HL-60/S4 treated with phorbol 12-myristate 13-acetate at 8.2 ng/mL for 4 days and 3 days (cell line): Measurements from ENCODE around the gene KANSL1.

Source experiments
- in situ Hi-C: fragments of 300-500 bp; cut with MboI; formaldehyde crosslinking; loops from 2 replicates; pipeline ENCODE4 v1.15.0; 2022; ENCODE audit warnings: low sequenced_read_pairs

KANSL1 gene

DNA sequence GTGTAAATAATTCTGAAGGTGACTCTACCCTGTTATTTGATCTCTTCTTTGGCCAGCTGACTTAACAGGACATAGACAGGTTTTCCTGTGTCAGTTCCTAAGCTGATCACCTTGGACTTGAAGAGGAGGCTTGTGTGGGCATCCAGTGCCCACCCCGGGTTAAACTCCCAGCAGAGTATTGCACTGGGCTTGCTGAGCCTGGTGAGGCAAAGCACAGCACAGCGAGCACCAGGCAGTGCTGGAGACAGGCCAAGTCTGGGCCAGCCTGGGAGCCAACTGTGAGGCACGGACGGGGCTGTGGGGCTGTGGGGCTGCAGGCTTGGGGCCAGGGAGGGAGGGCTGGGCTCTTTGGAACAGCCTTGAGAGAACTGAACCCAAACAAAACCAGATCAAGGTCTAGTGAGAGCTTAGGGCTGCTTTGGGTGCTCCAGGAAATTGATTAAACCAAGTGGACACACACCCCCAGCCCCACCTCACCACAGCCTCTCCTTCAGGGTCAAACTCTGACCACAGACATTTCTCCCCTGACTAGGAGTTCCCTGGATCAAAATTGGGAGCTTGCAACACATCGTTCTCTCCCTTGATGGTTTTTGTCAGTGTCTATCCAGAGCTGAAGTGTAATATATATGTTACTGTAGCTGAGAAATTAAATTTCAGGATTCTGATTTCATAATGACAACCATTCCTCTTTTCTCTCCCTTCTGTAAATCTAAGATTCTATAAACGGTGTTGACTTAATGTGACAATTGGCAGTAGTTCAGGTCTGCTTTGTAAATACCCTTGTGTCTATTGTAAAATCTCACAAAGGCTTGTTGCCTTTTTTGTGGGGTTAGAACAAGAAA lies 189.1 kb downstream of the KANSL1 start:
- in situ Hi-C loops, result no loop called here

DNA sequence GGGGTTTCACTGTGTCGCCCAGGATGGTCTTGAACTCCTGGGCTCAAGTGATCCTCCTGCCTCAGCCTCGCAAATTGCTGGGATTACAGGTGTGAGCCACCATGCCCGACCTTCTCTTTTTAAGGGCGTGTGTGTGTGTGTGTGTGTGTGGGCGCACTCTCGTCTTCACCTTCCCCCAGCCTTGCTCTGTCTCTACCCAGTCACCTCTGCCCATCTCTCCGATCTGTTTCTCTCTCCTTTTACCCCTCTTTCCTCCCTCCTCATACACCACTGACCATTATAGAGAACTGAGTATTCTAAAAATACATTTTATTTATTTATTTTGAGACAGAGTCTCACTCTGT lies 190.3 kb downstream of the KANSL1 start:
- in situ Hi-C loops, result no loop called here

DNA sequence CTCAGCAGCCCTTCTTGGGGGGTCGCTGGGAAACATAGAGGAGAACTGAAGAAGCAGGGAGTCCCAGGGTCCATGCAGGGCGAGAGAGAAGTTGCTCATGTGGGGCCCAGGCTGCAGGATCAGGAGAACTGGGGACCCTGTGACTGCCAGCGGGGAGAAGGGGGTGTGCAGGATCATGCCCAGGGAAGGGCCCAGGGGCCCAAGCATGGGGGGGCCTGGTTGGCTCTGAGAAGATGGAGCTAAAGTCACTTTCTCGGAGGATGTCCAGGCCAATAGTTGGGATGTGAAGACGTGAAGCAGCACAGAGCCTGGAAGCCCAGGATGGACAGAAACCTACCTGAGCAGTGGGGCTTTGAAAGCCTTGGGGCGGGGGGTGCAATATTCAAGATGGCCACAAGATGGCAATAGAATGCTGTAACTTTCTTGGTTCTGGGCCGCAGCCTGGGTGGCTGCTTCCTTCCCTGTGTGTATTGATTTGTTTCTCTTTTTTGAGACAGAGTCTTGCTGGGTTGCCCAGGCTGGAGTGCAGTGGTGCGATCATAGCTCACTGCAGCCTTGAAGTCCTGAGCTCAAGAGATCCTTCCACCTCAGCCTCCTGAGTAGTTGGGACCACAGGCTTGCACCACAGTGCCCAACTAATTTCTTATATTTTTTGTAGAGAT lies 190.8 kb downstream of the KANSL1 start:
- in situ Hi-C loops, result no loop called here

DNA sequence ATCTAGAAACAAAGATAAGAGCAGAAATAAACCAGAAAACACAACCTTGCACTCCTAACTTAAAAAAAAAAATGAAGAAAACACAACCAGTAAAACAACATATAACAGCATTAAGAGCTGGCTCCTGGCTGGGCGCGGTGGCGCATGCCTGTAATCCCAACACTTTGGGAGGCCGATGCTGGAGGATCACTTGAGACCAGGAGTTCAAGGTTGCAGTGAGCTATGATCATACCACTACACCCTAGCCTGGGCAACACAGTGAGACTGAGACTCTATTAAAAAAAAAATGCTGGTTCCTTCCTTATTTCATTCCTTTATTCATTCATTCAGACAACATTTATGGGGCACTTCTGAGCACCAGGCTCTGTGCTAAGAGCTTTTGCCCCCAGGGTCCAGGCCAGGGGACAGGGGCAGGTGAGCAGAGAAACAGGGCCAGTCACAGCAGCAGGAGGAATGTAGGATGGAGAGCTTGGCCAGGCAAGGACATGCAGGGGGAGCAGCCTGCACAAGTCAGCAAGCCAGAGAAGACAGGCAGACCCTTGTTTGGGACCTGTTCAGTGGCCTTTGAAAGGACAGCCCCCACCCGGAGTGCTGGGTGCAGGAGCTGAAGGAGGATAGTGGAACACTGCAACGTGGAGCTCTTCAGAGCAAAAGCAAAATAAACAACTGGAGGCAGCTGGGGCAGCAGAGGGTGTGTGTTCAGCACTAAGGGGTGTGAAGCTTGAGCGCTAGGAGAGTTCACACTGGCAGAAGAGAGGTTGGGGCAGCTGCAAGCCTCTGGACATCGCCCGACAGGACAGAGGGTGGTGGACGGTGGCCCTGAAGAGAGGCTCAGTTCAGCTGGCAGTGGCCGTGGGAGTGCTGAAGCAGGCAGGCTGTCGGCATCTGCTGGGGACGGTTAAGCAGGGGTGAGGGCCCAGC lies 191.6 kb downstream of the KANSL1 start:
- in situ Hi-C loops, result no loop called here

DNA sequence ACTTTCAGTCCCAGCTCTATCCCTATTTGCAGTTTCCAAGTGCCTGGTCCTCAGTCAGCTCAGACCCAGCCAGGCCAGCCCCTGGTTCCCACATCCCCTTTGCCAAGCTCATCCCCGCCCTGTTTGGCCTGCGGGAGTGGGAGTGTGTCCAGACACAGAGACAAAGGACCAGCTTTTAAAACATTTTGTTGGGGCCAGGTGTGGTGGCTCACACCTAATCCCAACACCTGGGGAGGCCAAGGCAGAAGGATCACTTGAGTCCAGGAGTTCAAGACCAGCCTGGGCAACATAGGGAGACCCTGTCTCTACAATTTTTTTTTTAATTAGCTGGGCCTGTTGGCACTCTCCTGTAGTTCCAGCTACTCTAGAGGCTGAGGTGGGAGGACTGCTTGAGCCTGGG lies 192.5 kb downstream of the KANSL1 start:
- in situ Hi-C loops, result no loop called here

DNA sequence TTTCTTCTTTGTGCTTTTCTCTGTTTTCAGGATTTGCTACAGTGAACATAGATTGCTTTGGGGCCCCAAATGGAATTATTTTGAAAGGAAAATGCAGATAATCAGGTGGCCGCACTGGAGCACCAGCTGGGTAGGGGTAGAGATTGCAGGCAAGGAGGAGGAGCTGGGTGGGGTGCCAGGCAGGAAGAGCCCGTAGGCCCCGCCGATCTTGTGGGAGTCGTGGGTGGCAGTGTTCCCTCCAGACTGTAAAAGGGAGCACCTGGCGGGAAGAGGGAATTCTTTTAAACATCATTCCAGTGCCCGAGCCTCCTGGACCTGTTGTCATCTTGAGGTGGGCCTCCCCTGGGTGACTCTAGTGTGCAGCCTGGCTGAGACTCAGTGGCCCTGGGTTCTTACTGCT lies 192.9 kb downstream of the KANSL1 start:
- in situ Hi-C loops, result no loop called here

DNA sequence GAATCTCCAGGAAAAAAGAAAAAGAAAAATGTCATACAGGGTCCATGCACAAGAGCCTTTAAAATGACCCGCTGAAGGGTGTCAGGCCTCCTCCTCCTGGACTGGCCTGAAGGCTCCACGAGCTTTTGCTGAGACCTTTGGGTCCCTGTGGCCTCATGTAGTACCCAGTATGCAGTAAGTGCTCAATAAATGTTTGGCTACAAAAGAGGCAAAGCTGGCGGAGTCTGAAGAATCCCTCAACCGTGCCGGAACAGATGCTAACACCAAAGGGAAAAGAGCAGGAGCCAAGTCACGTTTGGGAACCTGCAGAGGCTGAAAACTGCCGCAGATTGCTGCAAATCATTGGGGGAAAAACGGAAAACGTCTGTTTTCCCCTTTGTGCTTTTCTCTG lies 193.3 kb downstream of the KANSL1 start:
- in situ Hi-C loops, result no loop called here

DNA sequence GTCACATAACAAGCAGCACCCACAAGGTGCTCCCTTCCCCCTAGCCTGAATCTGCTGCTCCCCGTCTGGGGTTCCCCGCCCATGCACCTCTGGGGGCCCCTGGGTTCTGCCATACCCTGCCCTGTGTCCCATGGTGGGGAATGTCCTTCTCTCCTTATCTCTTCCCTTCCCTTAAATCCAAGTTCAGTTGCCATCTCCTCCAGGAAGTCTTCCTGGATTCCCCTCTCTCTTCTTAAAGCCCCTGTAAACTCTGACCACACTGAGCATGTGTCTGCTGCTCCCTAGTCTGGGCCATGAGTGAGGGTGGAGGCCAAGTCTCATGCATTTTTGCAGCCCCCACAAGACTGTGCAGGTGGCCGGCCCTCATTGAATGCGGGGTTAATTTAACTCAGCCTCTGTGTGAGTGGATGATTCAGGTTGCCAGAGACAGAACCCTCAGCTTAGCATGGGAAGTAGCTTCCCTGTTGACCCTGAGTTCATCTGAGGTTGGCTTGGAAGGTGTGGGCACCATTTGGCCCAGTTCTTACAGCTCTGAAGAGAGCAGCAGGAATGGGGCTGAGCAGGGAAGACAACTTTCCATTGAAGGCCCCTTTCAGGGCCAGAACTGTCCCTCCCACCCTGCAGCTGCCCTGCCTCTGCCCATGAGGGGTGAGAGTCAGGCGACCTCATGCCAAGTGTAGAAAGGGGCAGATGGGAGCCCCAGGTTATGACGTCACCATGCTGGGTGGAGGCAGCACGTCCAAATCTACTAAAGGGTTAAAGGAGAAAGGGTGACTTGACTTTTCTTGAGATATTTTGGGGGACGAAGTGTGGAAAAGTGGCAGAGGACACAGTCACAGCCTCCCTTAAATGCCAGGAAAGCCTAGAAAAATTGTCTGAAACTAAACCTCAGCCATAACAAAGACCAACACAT lies 194.0 kb downstream of the KANSL1 start, which contains the start of gene STH:
Gene STH, plus strand, starts transcription at position 264 of the 913 bp plus-strand sequence. Its CDS starts 30 bp downstream, at position 294.
- in situ Hi-C loops, result no loop called here

DNA sequence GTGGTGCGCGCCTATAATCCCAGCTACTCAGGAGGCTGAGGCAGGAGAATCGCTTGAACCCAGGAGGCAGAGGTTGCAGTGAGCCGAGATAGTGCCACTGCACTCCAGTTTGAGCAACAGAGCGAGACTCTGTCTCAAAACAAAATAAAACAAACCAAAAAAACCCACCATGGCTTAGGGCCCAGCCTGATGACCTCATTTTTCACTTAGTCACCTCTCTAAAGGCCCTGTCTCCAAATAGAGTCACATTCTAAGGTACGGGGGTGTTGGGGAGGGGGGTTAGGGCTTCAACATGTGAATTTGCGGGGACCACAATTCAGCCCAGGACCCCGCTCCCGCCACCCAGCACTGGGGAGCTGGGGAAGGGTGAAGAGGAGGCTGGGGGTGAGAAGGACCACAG lies 195.6 kb downstream of the KANSL1 start:
- in situ Hi-C loops, result no loop called here

DNA sequence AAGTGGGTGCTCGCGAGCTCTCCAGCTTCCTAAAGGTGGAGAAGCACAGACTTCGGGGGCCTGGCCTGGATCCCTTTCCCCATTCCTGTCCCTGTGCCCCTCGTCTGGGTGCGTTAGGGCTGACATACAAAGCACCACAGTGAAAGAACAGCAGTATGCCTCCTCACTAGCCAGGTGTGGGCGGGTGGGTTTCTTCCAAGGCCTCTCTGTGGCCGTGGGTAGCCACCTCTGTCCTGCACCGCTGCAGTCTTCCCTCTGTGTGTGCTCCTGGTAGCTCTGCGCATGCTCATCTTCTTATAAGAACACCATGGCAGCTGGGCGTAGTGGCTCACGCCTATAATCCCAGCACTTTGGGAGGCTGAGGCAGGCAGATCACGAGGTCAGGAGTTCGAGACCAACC lies 196.1 kb downstream of the KANSL1 start:
- in situ Hi-C loops, result no loop called here

DNA sequence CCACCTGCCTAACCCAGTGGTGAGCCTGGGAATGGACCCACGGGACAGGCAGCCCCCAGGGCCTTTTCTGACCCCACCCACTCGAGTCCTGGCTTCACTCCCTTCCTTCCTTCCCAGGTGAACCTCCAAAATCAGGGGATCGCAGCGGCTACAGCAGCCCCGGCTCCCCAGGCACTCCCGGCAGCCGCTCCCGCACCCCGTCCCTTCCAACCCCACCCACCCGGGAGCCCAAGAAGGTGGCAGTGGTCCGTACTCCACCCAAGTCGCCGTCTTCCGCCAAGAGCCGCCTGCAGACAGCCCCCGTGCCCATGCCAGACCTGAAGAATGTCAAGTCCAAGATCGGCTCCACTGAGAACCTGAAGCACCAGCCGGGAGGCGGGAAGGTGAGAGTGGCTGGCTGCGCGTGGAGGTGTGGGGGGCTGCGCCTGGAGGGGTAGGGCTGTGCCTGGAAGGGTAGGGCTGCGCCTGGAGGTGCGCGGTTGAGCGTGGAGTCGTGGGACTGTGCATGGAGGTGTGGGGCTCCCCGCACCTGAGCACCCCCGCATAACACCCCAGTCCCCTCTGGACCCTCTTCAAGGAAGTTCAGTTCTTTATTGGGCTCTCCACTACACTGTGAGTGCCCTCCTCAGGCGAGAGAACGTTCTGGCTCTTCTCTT lies 196.8 kb downstream of the KANSL1 start:
- in situ Hi-C loops, result no loop called here

DNA sequence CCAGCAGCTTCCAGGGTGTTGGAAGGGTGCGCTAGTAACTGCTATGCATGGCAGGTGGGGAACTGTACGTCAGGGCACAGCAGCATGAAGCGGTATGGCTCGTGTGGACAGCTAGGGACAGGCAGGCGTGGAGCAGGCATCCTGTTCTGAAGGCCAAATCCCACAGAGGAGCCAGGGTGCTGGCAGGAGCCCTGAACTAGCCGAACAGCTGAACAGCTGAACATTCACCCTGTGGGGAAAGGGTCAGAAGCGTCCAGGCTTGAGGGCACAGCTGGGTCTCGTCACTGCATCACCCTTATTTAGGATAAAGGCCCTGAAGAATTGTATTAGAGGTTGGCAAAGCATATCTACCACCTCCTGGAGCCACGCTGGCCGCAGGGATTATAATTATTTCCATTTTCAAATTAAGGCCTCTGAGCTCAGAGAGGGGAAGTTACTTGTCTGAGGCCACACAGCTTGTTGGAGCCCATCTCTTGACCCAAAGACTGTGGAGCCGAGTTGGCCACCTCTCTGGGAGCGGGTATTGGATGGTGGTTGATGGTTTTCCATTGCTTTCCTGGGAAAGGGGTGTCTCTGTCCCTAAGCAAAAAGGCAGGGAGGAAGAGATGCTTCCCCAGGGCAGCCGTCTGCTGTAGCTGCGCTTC lies 197.5 kb downstream of the KANSL1 start:
- in situ Hi-C loops, result no loop called here

DNA sequence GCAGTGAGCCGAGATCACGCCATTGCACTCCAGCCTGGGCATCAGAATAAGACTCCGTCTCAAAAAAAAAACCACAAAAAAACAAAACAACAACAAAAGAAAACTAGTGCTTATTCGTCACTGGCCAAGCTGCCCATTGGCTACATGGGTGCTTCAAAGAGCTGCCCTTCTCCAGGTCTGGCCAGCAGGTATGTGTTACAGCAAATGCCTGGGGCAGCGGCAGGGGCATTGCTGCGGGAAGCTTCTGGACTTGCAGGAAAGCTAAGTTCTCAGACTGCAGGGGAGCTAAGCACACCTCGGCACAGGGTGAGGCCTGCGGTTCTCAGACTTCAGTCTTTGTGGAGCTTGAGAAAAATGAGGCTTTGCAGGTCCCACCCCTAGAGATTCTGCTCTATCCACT lies 198.2 kb downstream of the KANSL1 start:
- in situ Hi-C loops, result no loop called here

DNA sequence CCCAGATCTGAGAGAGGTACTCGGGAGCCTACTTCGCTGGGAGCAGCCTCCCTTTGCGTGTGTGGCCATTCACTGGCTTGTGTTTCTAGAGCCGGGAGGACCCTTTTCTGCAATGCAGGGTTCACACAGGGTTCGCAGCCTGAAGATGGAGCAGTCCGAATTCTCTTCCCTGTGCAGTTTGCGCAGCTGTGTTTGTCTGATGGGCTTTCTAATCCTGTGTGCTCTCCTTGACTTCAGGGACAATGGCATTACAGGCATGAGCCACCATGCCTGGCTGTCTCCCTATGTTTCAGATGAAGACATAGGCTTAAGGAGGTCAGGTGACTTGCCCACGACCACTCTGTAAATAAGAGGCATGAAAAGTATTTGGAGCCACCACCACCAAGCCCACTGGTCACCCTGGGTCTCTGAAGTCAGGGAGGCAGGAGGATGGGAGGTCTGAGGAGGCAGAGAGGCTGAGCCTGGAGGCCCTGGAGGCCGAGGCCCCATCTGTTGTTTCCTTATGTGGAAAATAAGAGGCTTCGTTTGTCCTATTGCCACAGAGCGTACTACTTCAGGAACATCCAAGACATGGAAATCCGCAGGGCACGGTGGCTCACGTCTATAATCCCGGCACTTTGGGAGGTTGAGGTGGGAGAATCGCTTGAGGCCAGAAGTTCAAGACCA lies 199.1 kb downstream of the KANSL1 start:
- in situ Hi-C loops, result no loop called here

DNA sequence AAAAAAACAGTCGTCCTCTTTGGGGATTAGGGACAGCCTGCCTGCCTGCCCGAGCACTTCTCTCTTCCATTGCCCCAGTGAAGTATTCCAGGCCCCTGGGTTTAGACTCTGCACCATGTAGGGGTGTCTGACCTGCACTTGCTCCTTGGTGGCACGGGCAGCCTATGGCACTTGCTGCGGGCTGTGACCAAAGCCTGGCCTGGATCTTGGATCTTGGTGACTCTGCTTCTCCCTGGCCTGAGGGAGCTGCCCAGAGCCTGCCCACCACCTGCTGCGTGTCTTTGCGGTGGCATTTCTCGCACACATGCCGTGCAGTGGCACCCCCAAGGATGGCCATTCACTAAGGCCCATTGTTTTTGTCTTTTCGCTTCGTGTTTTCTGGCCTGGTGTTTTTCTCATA lies 200.3 kb downstream of the KANSL1 start:
- in situ Hi-C loops, result no loop called here

DNA sequence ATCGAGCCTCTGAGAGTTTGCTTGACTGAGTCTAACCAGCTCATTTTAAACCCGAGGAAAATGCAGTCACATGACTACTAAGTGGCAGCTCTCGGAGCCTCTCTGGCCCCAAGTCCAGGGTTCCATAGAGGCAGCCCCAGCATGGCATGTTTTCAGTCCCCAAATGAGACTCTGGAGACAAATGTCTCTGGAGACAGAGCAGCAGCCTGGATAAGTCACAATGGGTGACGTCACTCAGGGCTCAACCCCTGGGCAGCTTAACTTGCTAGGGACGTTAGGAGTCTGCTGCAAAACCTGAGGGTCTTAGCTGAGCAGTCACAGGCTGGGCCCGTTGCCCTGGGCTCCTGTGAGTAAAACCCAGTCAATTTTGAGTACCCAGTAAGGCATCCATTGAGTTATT lies 201.1 kb downstream of the KANSL1 start:
- in situ Hi-C loops, result no loop called here

DNA sequence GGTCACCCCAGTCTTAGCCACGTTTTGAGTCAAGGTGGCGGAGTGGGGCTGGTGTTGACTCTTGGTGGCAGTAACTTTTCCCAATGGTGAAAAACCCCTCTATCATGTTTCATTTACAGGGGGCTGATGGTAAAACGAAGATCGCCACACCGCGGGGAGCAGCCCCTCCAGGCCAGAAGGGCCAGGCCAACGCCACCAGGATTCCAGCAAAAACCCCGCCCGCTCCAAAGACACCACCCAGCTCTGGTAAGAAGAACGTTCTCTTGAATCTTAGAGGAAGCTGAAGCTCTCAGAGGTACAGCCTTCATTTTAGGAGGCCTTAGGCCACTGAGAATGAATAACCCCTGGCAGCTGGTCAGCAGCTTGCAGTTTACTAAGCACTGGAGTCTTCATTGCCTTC lies 201.9 kb downstream of the KANSL1 start:
- in situ Hi-C loops, result no loop called here

DNA sequence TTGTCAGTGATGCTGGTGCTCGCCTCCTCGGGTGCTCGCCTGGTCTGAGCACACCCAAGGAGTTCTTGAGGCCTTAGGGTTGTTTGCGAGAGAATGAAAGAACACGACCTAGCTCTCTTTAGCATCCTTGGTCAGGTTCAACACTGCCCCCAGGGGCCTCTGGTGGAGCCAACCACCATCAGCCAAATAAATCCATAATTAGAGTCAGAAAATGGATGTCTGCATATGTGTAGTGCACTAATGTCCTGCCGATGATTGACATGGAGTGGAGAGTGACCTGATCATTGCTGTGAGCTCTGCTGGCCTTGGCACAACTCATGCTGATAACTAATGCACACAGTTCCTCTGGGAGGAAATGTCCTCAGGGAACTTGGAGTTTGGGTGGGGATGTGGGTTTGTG lies 202.3 kb downstream of the KANSL1 start:
- in situ Hi-C loops, result no loop called here

DNA sequence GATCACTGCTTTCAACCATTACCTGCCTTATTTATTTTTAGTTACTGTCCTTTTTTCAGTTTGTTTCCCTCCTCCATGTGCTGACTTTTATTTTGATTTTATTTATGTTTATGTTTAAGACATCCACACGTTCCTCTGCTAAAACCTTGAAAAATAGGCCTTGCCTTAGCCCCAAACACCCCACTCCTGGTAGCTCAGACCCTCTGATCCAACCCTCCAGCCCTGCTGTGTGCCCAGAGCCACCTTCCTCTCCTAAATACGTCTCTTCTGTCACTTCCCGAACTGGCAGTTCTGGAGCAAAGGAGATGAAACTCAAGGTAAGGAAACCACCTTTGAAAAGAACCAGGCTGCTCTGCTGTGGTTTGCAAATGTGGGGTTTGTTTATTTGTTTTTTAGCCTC lies 203.5 kb downstream of the KANSL1 start:
- in situ Hi-C loops, result no loop called here
